Upper lobe of left lung (tissue), 6 donors: ENCODE results near the gene NCOA6. TPM values are rescaled to one million over a fixed set of nuclear protein-coding genes. Genes with fewer than 3 reads are reported as not detected.

Source experiments
- ATAC-seq, 2 donors: fragments of 200-7000 bp; cut with Tn5 transposase; one replicate each; pipeline ENCODE4 v1.9.1; 2022; ENCODE audit warnings: mild to moderate bottlenecking in 2 of 2, moderate library complexity in 2 of 2; ENCODE audit not compliant: low FRiP score in 2 of 2
- DNase-seq, 2 donors: peaks; one replicate each; pipeline ENCODE4 v3.0.0-alpha.2; 2019 to 2020
- H3K27ac ChIP-seq, 4 donors: fragments of 200-600 bp; sonication (generic); one replicate each; pipeline ENCODE4 v1.5.1; 2016 to 2019
- H3K27me3 ChIP-seq, 4 donors: fragments of 200-600 bp; sonication (generic); one replicate each; pipeline ENCODE4 v1.5.1; 2017 to 2019
- H3K36me3 ChIP-seq, 4 donors: fragments of 200-600 bp; sonication (generic); one replicate each; pipeline ENCODE4 v1.5.1; 2016 to 2019
- H3K4me1 ChIP-seq, 4 donors: fragments of 200-600 bp; sonication (generic); one replicate each; pipeline ENCODE4 v1.5.1; 2018 to 2019
- H3K4me3 ChIP-seq, 4 donors: fragments of 200-600 bp; sonication (generic); one replicate each; pipeline ENCODE4 v1.5.1; 2017 to 2019; ENCODE audit warnings: mild to moderate bottlenecking in 2 of 4, moderate library complexity in 1 of 4
- H3K9me3 ChIP-seq, 4 donors: fragments of 200-600 bp; sonication (generic); one replicate each; pipeline ENCODE4 v1.5.1; 2018 to 2019
- CTCF ChIP-seq, 6 experiments: fragments of 450-650 bp in 4 of 6; fragments of 200-600 bp in 2 of 6; sonication (generic) in 2 of 6; IDR thresholded peaks; one replicate each; pipeline ENCODE4 v1.5.1; 2016 to 2019; ENCODE audit warnings: antibody characterized with exemption in 6 of 6
- EP300 ChIP-seq, 4 donors: sonication (generic); formaldehyde crosslinking; IDR thresholded peaks; one replicate each; pipeline ENCODE4 v1.5.1; 2017; ENCODE audit warnings: antibody characterized with exemption in 4 of 4, control low read depth in 2 of 4
- POLR2A ChIP-seq, 4 donors: fragments of 450-650 bp; IDR thresholded peaks; one replicate each; pipeline ENCODE4 v1.5.1; 2016 to 2017; ENCODE audit warnings: antibody characterized with exemption in 4 of 4, mild to moderate bottlenecking in 2 of 4
- POLR2AphosphoS5 ChIP-seq, 2 donors: sonication (generic); formaldehyde crosslinking; IDR thresholded peaks; one replicate each; pipeline ENCODE4 v1.5.1; 2017; ENCODE audit warnings: antibody characterized with exemption in 2 of 2
- WGBS, 2 donors: methylation state at CpG; one replicate each; pipeline ENCODE4 v1.1.5; 2017 to 2018; 5-methylcytosine and 5-hydroxymethylcytosine counted together
- total RNA-seq, 6 donors: library from RNA; depleted of rRNA in 4 of 6; stranded (reverse); fragments of >200 nt in 4 of 6; gene quantifications; one replicate each; pipeline versions ENCODE4 v1.1.0 to v1.2.1, GENCODE V29; 2016 to 2021
- donor health status: DM: no; HTN: no; CAD: no; lungs with moderate emphysema.
- donor health status: DM: no; HTN: yes; CAD: no; lungs with severe emphysema.

NCOA6 gene
- total RNA-seq, 6 donors from 2014 or later: 23.0 to 68.1 (median 25.8) TPM

GRCh38 chr20:34751453-34751852 is 74.0 kb downstream of the NCOA6 start:
- Histone ChIP-seq H3K4me3 (no peak overlapping the region), H3K4me1 (no peaks in the 10 kb centered on the region), H3K27ac (no peak overlapping the region), H3K36me3 (peaks cover 12 to 89% (median 57%) of the 10 kb centered on the region in 4 donors), H3K9me3 (no peaks in the 10 kb centered on the region), H3K27me3 (no peaks in the 10 kb centered on the region)
- no peak for ATAC-seq
- WGBS, 2 donors: 95 to 96% methylated on average over 3 of the region's 3 CpGs
- DNase-seq: no peak
- TF ChIP-seq EP300 (IDR thresholded peaks at IDR 0.05) (no peak), POLR2AphosphoS5 (IDR thresholded peaks at IDR 0.05) (no peak), CTCF (IDR thresholded peaks at IDR 0.05) (no peak), POLR2A (IDR thresholded peaks at IDR 0.05) (no peak)

GRCh38 chr20:34750484-34750883 is 75.0 kb downstream of the NCOA6 start:
- Histone ChIP-seq H3K4me3 (no peak overlapping the region), H3K27me3 (no peaks in the 10 kb centered on the region), H3K9me3 (no peaks in the 10 kb centered on the region), H3K4me1 (no peaks in the 10 kb centered on the region), H3K27ac (no peak overlapping the region), H3K36me3 (peaks cover 12 to 90% (median 63%) of the 10 kb centered on the region in 4 donors)
- 67 to 84% methylated on average over 2 of the region's 2 CpGs for WGBS, 2 donors
- DNase-seq (no peak), ATAC-seq (no peak)
- TF ChIP-seq EP300 (IDR thresholded peaks at IDR 0.05) (no peak), POLR2AphosphoS5 (IDR thresholded peaks at IDR 0.05) (no peak), CTCF (IDR thresholded peaks at IDR 0.05) (no peak), POLR2A (IDR thresholded peaks at IDR 0.05) (no peak)

- Histone ChIP-seq H3K27me3 (no peaks in the 10 kb centered on the region), H3K9me3 (no peaks in the 10 kb centered on the region), H3K4me3 (no peak overlapping the region), H3K27ac (no peak overlapping the region), H3K36me3 (peaks cover 11 to 85% (median 54%) of the 10 kb centered on the region in 4 donors), H3K4me1 (no peaks in the 10 kb centered on the region)
- DNase-seq: no peak
- TF ChIP-seq POLR2AphosphoS5 (IDR thresholded peaks at IDR 0.05) (no peak), POLR2A (IDR thresholded peaks at IDR 0.05) (no peak), CTCF (IDR thresholded peaks at IDR 0.05) (no peak)
- ATAC-seq: no peak
- 96 to 100% methylated on average over 2 of the region's 2 CpGs for WGBS, 2 donors
These were observed 76.7 kb downstream of the NCOA6 start for GRCh38 chr20:34748709-34749108.

GRCh38 chr20:34747479-34747878 is 78.0 kb downstream of the NCOA6 start:
- no peak for ATAC-seq
- no peaks in the 10 kb centered on the region for H3K27me3 ChIP-seq
- H3K9me3 ChIP-seq: no peaks in the 10 kb centered on the region
- H3K27ac ChIP-seq: no peak overlapping the region
- H3K36me3 ChIP-seq: peaks cover 20 to 85% (median 58%) of the 10 kb centered on the region in 4 donors
- H3K4me1 ChIP-seq: no peaks in the 10 kb centered on the region
- no peak overlapping the region for H3K4me3 ChIP-seq
- no peak for DNase-seq
- 82 to 87% methylated on average over 2 of the region's 2 CpGs for WGBS, 2 donors
- TF ChIP-seq CTCF (IDR thresholded peaks at IDR 0.05) (no peak), POLR2A (IDR thresholded peaks at IDR 0.05) (no peak), POLR2AphosphoS5 (IDR thresholded peaks at IDR 0.05) (no peak), EP300 (IDR thresholded peaks at IDR 0.05) (no peak)

GRCh38 chr20:34746674-34747073 is 78.8 kb downstream of the NCOA6 start:
- no peaks in the 10 kb centered on the region for H3K27me3 ChIP-seq
- no peak for ATAC-seq
- TF ChIP-seq EP300 (IDR thresholded peaks at IDR 0.05) (no peak), POLR2AphosphoS5 (IDR thresholded peaks at IDR 0.05) (no peak), CTCF (IDR thresholded peaks at IDR 0.05) (no peak), POLR2A (IDR thresholded peaks at IDR 0.05) (no peak)
- no peak overlapping the region for H3K27ac ChIP-seq
- no peak overlapping the region for H3K4me3 ChIP-seq
- no peak for DNase-seq
- WGBS, 2 donors: 86 to 88% methylated on average over 3 of the region's 3 CpGs
- peaks cover 23 to 85% (median 62%) of the 10 kb centered on the region in 4 donors for H3K36me3 ChIP-seq
- H3K4me1 ChIP-seq: no peaks in the 10 kb centered on the region
- H3K9me3 ChIP-seq: no peaks in the 10 kb centered on the region
